ENCODE data around the gene TGFBR2. TPM values are rescaled to one million over a fixed set of nuclear protein-coding genes. Genes with fewer than 3 reads are reported as not detected.

Gene TGFBR2
- total and polyA plus RNA-seq, 2 experiments from 2014 or later = 4.7 to 13.0 TPM

- Histone ChIP-seq H3K4me1 (ENCODE audit: insufficient read depth) (peaks cover 41% of the 10 kb centered on the region), H3K79me2 (replicated peaks; ENCODE audit: insufficient read depth) (no peaks in the 10 kb centered on the region), H3K27me3 (ENCODE audit: insufficient read depth) (no peaks in the 10 kb centered on the region), H3K4me2 (no peak overlapping the region), H3F3A (replicated peaks; ENCODE audit: low read depth) (0 out of 2 replicates have a peak, but pooled peaks cover 5% of the 10 kb centered on the region), H3K36me3 (ENCODE audit: insufficient read depth) (peaks cover 8% of the 10 kb centered on the region; the same call in 1 of the 2 replicates), H3K9me2 (ENCODE audit: insufficient read depth) (no peaks in the 10 kb centered on the region), H3K27ac (ENCODE audit: low read depth) (no peak overlapping the region), H4K20me1 (replicated peaks; ENCODE audit: insufficient read depth) (no peaks in the 10 kb centered on the region), H3K4me3 (no peak overlapping the region), H2AFZ (no peak overlapping the region)
- Mint-ChIP-seq H3K36me3 (ENCODE audit: low read depth) (peaks cover 54% of the 10 kb centered on the region), H3K4me3 (no peak overlapping the region), H3K27ac (no peak overlapping the region), H3K9me3 (no peaks in the 10 kb centered on the region), H3K27me3 (ENCODE audit: insufficient read depth, low read depth, poor library complexity) (peaks cover 5% of the 10 kb centered on the region), H3K4me1 (peaks cover 51% of the 10 kb centered on the region)
- ATAC-seq (no peak), DNase-seq (ENCODE audit: low spot score) (no peak)
- TF ChIP-seq EZH2 (IDR thresholded peaks at IDR 0.05; ENCODE audit: low read depth, unreplicated experiment) = no peak
- no peak for TF ChIP-seq ZNF331 (CRISPR knock-in tag; IDR thresholded peaks at IDR 0.05; ENCODE audit: low read depth)
Observed at GRCh38 chr3:30691944-30692343, 85.5 kb downstream of the TGFBR2 start.

GRCh38 chr3:30692498-30693130 lies 86.2 kb downstream of the TGFBR2 start:
- H3K27me3 Mint-ChIP-seq (ENCODE audit: insufficient read depth, low read depth, poor library complexity) = peaks cover 5% of the 10 kb centered on the region
- H3K9me3 Mint-ChIP-seq = no peaks in the 10 kb centered on the region
- no peak overlapping the region for H2AFZ ChIP-seq
- no peaks in the 10 kb centered on the region for H4K20me1 ChIP-seq (replicated peaks; ENCODE audit: insufficient read depth)
- peaks cover 55% of the 10 kb centered on the region for H3K4me1 Mint-ChIP-seq
- peaks cover 8% of the 10 kb centered on the region; the same call in 1 of the 2 replicates for H3K36me3 ChIP-seq (ENCODE audit: insufficient read depth)
- no peak overlapping the region for H3K27ac Mint-ChIP-seq
- H3K27me3 ChIP-seq (ENCODE audit: insufficient read depth) = no peaks in the 10 kb centered on the region
- no peak overlapping the region for H3K4me3 Mint-ChIP-seq
- 0 out of 2 replicates have a peak, but pooled peaks cover 5% of the 10 kb centered on the region for H3F3A ChIP-seq (replicated peaks; ENCODE audit: low read depth)
- H3K9me2 ChIP-seq (ENCODE audit: insufficient read depth) = no peaks in the 10 kb centered on the region
- H3K27ac ChIP-seq (ENCODE audit: low read depth) = no peak overlapping the region
- peaks cover 41% of the 10 kb centered on the region for H3K4me1 ChIP-seq (ENCODE audit: insufficient read depth)
- no peak overlapping the region for H3K4me3 ChIP-seq
- no peaks in the 10 kb centered on the region for H3K79me2 ChIP-seq (replicated peaks; ENCODE audit: insufficient read depth)
- peaks cover 52% of the 10 kb centered on the region for H3K36me3 Mint-ChIP-seq (ENCODE audit: low read depth)
- ATAC-seq = no peak
- H3K4me2 ChIP-seq = no peak overlapping the region
- DNase-seq (ENCODE audit: low spot score) = no peak
- no peak for TF ChIP-seq POLR2AphosphoS5 (IDR thresholded peaks at IDR 0.05; ENCODE audit: low read depth)
- TF ChIP-seq EZH2phosphoT487 (IDR thresholded peaks at IDR 0.05; ENCODE audit: unreplicated experiment) = no peak
- TF ChIP-seq ZNF331 (CRISPR knock-in tag; IDR thresholded peaks at IDR 0.05; ENCODE audit: low read depth) = no peak
- TF ChIP-seq EZH2 (IDR thresholded peaks at IDR 0.05; ENCODE audit: low read depth, unreplicated experiment) = no peak
- no peak for TF ChIP-seq CREB1 (CRISPR knock-in tag; IDR thresholded peaks at IDR 0.05; ENCODE audit: low read depth)
- no peak for TF ChIP-seq STAT1 (IDR thresholded peaks at IDR 0.05; ENCODE audit: unreplicated experiment)
- TF ChIP-seq CTCF (conservative IDR thresholded peaks at IDR 0.05; ENCODE audit: low read depth in 2 of 2) = no peak
- TF ChIP-seq NANOG (IDR thresholded peaks at IDR 0.05; ENCODE audit: borderline replicate concordance) = no peak
- TF ChIP-seq ETS1 (IDR thresholded peaks at IDR 0.05) = no peak
- no peak for TF ChIP-seq ZNF462 (CRISPR knock-in tag; IDR thresholded peaks at IDR 0.05)
- TF ChIP-seq JUNB (IDR thresholded peaks at IDR 0.05; ENCODE audit: unreplicated experiment) = no peak

Data from GM23338 (cell line).